Erythroblast (primary cell): Measurements from ENCODE around the gene CCDC171.

Experiments
- GATA1 ChIP-seq: IDR thresholded peaks from 2 replicates; pipeline ENCODE4 v1.6.1; 2011; ENCODE audit warnings: low read depth, mild to moderate bottlenecking, control low read depth, low read length, moderate library complexity
- POLR2A ChIP-seq: IDR thresholded peaks from 2 replicates; pipeline ENCODE4 v1.6.1; 2011; ENCODE audit warnings: mild to moderate bottlenecking, low read length

- TF ChIP-seq POLR2A = no peak
- TF ChIP-seq GATA1 = no peak
Measured at GRCh38 chr9:15505921-15506320, 46.9 kb upstream of the CCDC171 start.
